Measurements from ENCODE around the gene TSPYL2. TPM values are rescaled to one million over a fixed set of nuclear protein-coding genes. Genes with fewer than 3 reads are reported as not detected.

Gene TSPYL2
- 17.0 and 18.9 TPM in 2 replicates for total RNA-seq

- intact Hi-C loops (cut with micrococcal nuclease), result loop anchor here (5.0 to 10.0 kb wide), 4 partner anchors 145 to 1920 kb away; partner anchors contain the start of genes APEX2, FAM120C, KDM5C and RIBC1
Observed at GRCh38 chrX:53081925-53082772, at the start of gene TSPYL2. Gene TSPYL2, plus strand, starts transcription at chrX:53082367. Its CDS starts 132 bp downstream, at chrX:53082499.

GRCh38 chrX:53036149-53036548 is 46.0 kb upstream of the TSPYL2 start:
- intact Hi-C loops (cut with micrococcal nuclease), result no loop called here

GRCh38 chrX:53039236-53039635 is 42.9 kb upstream of the TSPYL2 start:
- intact Hi-C loops (cut with micrococcal nuclease), result no loop called here

- intact Hi-C loops (cut with micrococcal nuclease), result no loop called here
Observed at GRCh38 chrX:53044995-53045394, 37.2 kb upstream of the TSPYL2 start.

GRCh38 chrX:53047228-53047627 is 34.9 kb upstream of the TSPYL2 start:
- intact Hi-C loops (cut with micrococcal nuclease), result no loop called here

GRCh38 chrX:53048169-53049126 is 33.7 kb upstream of the TSPYL2 start, which contains the start of gene GPR173:
Gene GPR173, plus strand, starts transcription at chrX:53048789. Its CDS starts 27,833 bp downstream, at chrX:53076622.
- intact Hi-C loops (cut with micrococcal nuclease), result no loop called here

GRCh38 chrX:53049127-53049517 is 33.0 kb upstream of the TSPYL2 start:
- intact Hi-C loops (cut with micrococcal nuclease), result no loop called here

GRCh38 chrX:53050841-53051240 is 31.3 kb upstream of the TSPYL2 start:
- intact Hi-C loops (cut with micrococcal nuclease), result no loop called here

GRCh38 chrX:53055244-53055849 is 26.8 kb upstream of the TSPYL2 start:
- intact Hi-C loops (cut with micrococcal nuclease), result no loop called here

GRCh38 chrX:53056292-53056691 is 25.9 kb upstream of the TSPYL2 start:
- intact Hi-C loops (cut with micrococcal nuclease), result no loop called here

- intact Hi-C loops (cut with micrococcal nuclease), result no loop called here
Observed at GRCh38 chrX:53065104-53065503, 17.1 kb upstream of the TSPYL2 start.

GRCh38 chrX:53071064-53071463 is 11.1 kb upstream of the TSPYL2 start:
- intact Hi-C loops (cut with micrococcal nuclease), result loop anchor here (1.0 to 10.0 kb wide), 3 partner anchors 18 to 214 kb away; partner anchors contain the start of gene IQSEC2

- intact Hi-C loops (cut with micrococcal nuclease), result loop anchor here (1.0 to 10.0 kb wide), 3 partner anchors 17 to 213 kb away; partner anchors contain the start of gene IQSEC2
Observed at GRCh38 chrX:53071604-53072417, 10.4 kb upstream of the TSPYL2 start.

GRCh38 chrX:53072418-53073114 is 9.6 kb upstream of the TSPYL2 start:
- intact Hi-C loops (cut with micrococcal nuclease), result loop anchor here (10.0 kb wide), 1 partner anchor 212 kb away; the partner anchor contains the start of gene IQSEC2

GRCh38 chrX:53073115-53073586 is 9.0 kb upstream of the TSPYL2 start:
- intact Hi-C loops (cut with micrococcal nuclease), result loop anchor here (10.0 kb wide), 1 partner anchor 212 kb away; the partner anchor contains the start of gene IQSEC2

GRCh38 chrX:53075011-53075410 is 7.2 kb upstream of the TSPYL2 start:
- intact Hi-C loops (cut with micrococcal nuclease), result loop anchor here (10.0 kb wide), 1 partner anchor 210 kb away; the partner anchor contains the start of gene IQSEC2

GRCh38 chrX:53076671-53077070 is 5.5 kb upstream of the TSPYL2 start:
- intact Hi-C loops (cut with micrococcal nuclease), result loop anchor here (10.0 kb wide), 1 partner anchor 208 kb away; the partner anchor contains the start of gene IQSEC2

- intact Hi-C loops (cut with micrococcal nuclease), result loop anchor here (10.0 kb wide), 1 partner anchor 207 kb away; the partner anchor contains the start of gene IQSEC2
Observed at GRCh38 chrX:53077207-53078197, 4.7 kb upstream of the TSPYL2 start.

Data from T-helper 2 cell treated with Interferon-gamma antibody and Interleukin-4, amounts not matched to agents 100 ng/mL and 5 ng/mL, for 36 hours (primary cell).